Activated naive CD8-positive, alpha-beta T cell treated with anti-CD3 and anti-CD28 coated beads, Interleukin-2, amount 50 U/mL, for 24 hours (primary cell): ENCODE data around the gene PARM1.

Source experiments
- ATAC-seq: fragments of 150-1000 bp; cut with Tn5 transposase; one replicate; pipeline ENCODE4 v1.10.0; 2021
- DNase-seq: peaks from one replicate; pipeline ENCODE4 v3.0.0; 2021
- H3K27ac Mint-ChIP-seq: one replicate; pipeline ENCODE4 v1.8.0; 2021; ENCODE audit warnings: mild to moderate bottlenecking, mixed read lengths
- H3K27me3 Mint-ChIP-seq: one replicate; pipeline ENCODE4 v1.8.0; 2021; ENCODE audit warnings: mixed read lengths
- H3K36me3 Mint-ChIP-seq: one replicate; pipeline ENCODE4 v1.8.0; 2021; ENCODE audit warnings: low read depth, mixed read lengths
- H3K4me1 Mint-ChIP-seq: one replicate; pipeline ENCODE4 v1.8.0; 2021; ENCODE audit warnings: mixed read lengths
- H3K4me3 Mint-ChIP-seq: one replicate; pipeline ENCODE4 v1.8.0; 2021; ENCODE audit warnings: mild to moderate bottlenecking, moderate library complexity, mixed read lengths
- H3K9me3 Mint-ChIP-seq: one replicate; pipeline ENCODE4 v1.8.0; 2021; ENCODE audit warnings: mixed read lengths

Gene PARM1

GRCh38 chr4:75087865-75088264, 154.9 kb downstream of the PARM1 start:
- H3K4me3 Mint-ChIP-seq: no peak overlapping the region
- H3K36me3 Mint-ChIP-seq: no peaks in the 10 kb centered on the region
- H3K27me3 Mint-ChIP-seq: no peaks in the 10 kb centered on the region
- DNase-seq (no peak), ATAC-seq (no peak)
- no peaks in the 10 kb centered on the region for H3K9me3 Mint-ChIP-seq
- H3K27ac Mint-ChIP-seq: no peak overlapping the region
- H3K4me1 Mint-ChIP-seq: no peaks in the 10 kb centered on the region

GRCh38 chr4:75089206-75089605, 156.3 kb downstream of the PARM1 start:
- Mint-ChIP-seq H3K36me3 (no peaks in the 10 kb centered on the region), H3K27me3 (no peaks in the 10 kb centered on the region), H3K4me3 (no peak overlapping the region), H3K9me3 (no peaks in the 10 kb centered on the region), H3K4me1 (no peaks in the 10 kb centered on the region), H3K27ac (no peak overlapping the region)
- DNase-seq (no peak), ATAC-seq (no peak)

GRCh38 chr4:75099321-75099720, 166.4 kb downstream of the PARM1 start:
- no peaks in the 10 kb centered on the region for H3K4me1 Mint-ChIP-seq
- ATAC-seq: no peak

More at GRCh38 chr4:75099321-75099720, 166.4 kb downstream of the PARM1 start:
- Mint-ChIP-seq H3K27me3 (no peaks in the 10 kb centered on the region), H3K36me3 (no peaks in the 10 kb centered on the region), H3K27ac (no peak overlapping the region), H3K4me3 (no peak overlapping the region), H3K9me3 (peaks cover 26% of the 10 kb centered on the region)
- no peak for DNase-seq
